Cerebellar cortex (tissue), 1 donor: ENCODE results near the gene VIP.
"Not testable (repeated sequence)": the region's sequence is repeated elsewhere in the genome, so short reads cannot be mapped to it uniquely, and the experiment has no call there.

Experiments used
- DNase-seq: peaks from one replicate; pipeline ENCODE4 v3.0.0-alpha.2; 2015; ENCODE audit warnings: low spot score

The VIP gene

DNA sequence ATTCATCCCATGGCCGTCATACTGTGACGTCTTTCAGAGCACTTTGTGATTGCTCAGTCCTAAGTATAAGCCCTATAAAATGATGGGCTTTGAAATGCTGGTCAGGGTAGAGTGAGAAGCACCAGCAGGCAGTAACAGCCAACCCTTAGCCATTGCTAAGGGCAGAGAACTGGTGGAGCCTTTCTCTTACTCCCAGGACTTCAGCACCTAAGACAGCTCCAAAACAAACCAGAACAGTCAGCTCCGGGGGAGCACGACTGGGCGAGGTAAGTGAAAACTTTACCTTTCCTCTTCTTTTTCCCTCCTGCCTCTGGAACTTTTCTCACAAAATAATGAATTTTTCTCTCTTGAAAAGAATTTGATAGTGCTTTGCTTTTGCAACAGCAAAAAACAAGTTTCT, at the start of gene VIP:
Gene VIP (plus strand): TSS at position 104 of the 400 bp plus-strand sequence. CDS start 1,381 bp downstream, outside the sequence.
- peak; percentile 29 for DNase-seq

DNA sequence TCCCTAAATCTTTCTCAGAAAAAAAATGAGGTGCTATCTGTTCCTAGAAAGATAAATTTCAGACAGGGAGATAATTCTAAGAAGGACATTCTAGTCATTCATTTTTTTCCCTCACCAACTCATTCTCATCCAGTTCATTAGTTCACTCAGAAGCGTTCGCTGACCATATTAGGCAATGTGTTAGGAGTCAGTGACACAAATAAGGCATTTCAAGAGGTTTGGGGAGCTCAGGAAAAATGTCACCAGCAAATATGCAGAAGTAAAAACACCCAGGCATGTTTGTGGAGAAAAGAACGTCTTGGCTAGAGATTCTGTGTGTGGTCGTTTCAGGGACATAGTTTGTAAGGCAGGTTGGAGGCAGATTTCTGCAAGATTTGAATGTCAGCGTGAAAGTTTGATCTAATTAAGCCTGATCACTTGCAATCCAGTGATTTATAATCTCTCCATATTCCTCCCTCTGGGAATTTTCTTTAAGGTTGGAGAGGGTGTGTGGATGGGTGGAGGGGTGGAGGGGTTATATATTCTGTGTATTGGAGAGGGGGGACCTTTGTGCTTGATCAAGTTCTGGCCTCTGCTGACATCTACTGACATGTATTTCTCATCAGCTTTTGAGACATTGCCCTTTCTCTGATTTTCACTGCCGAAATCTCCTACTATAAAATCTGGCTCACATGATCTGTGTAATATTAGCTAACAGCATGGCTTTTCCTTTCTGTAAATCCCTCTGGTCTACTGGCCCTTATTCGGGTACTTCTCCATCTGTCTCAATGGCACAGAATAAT, 49.3 kb upstream of the VIP start:
- DNase-seq = peak; percentile 53

- no peak for DNase-seq
These were observed 48.7 kb upstream of the VIP start for GRCh38 chr6:152701863-152702401.

- DNase-seq = not testable (repeated sequence)
These were observed 46.8 kb upstream of the VIP start for GRCh38 chr6:152703750-152704149.

DNA sequence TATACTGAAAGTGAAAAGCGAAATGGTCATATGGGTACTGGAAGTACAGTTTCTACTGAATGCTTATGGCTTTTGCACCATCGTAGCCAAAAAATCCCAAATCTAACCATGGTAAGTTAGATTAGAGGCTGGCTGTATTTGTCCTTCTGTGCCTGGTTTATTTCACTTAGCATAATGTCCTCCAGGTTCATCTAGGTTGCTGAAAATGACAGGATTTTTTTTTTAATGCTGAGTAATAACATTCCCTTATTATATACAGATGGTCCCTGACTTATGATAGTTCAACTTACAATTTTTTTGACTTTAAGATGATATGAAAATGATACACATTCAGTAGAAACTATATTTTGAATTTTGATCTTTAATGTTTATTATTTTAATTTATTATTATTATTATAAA, 45.3 kb upstream of the VIP start:
- no peak for DNase-seq

- no peak for DNase-seq
These were observed 34.3 kb upstream of the VIP start for GRCh38 chr6:152716322-152716721.

DNA sequence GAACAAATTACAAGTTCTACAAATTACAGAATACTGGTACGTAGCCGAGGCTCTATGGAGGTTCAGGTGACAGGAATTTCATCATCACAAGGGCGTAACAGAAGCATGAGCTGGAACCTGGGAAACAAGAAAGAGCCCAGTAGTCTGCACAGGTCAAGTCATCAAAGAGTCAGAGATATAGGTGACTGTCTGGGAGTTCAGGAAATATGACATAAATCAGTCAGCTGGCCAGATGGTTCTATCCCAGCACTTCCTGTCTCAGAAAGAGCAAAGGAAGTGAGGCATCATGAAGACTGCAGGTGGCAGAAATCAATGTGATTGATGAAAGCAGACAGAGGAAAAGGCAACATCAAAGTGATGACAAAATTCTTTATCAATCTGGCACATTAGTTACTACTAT, 29.6 kb upstream of the VIP start:
- no peak for DNase-seq

DNA sequence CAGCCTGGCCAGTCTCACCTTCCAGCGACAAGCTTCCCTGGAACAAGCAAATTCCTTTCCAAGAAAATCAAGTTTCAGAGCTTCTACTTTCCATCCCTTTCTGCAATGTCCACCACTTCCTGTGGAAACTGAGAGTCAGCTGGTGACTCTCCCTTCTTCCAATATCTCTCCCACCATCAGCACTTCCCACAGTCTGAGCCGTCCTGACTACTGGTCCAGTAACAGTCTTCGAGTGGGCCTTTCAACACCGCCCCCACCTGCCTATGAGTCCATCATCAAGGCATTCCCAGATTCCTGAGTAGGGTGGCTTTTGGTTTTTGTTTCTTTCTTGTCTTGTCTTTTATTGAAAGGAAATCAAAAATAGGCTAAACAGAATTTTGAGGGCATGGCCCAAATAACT, 28.6 kb upstream of the VIP start:
- DNase-seq = no peak

- DNase-seq = no peak
These were observed 27.2 kb upstream of the VIP start for GRCh38 chr6:152723398-152723797.

- DNase-seq = no peak
These were observed 24.3 kb upstream of the VIP start for GRCh38 chr6:152726313-152726712.

DNA sequence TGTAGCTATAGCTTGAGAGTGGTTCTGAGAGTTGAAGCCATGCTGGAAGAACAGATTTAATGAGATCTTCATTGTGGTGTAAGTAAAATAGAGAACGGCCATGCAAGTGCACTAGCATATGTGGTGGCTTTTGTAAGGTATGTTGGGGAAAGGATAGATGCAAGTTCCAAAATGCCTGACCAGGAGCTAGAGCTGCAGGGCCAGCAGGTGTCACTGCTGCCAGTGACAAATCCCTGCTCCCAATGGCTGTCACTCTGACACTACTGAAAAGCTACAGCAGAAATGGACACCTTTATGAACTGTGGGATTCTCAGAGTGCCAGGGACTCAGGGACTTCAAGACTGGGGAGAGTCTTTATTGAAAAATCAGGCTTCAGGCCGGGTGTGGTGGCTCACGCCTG, 23.1 kb upstream of the VIP start:
- no peak for DNase-seq

DNA sequence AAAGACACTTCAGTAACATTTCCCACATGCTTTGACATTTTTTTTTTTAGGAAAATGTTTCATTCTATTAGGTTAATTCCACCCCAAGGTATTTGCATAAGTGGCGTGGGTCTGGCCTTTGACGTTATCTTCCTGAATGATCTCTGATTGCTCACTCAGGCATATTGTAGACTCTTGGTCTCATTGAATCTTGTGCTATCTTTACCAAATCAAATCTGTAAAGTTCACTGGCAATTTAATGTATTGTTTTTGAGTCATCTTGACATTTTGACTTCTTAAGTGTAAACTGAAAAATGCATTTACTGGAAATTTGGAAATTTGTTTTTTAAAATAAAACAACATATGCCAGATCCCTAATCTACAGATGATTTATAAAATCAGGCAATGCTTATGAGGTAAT, 16.0 kb upstream of the VIP start:
- no peak for DNase-seq

DNA sequence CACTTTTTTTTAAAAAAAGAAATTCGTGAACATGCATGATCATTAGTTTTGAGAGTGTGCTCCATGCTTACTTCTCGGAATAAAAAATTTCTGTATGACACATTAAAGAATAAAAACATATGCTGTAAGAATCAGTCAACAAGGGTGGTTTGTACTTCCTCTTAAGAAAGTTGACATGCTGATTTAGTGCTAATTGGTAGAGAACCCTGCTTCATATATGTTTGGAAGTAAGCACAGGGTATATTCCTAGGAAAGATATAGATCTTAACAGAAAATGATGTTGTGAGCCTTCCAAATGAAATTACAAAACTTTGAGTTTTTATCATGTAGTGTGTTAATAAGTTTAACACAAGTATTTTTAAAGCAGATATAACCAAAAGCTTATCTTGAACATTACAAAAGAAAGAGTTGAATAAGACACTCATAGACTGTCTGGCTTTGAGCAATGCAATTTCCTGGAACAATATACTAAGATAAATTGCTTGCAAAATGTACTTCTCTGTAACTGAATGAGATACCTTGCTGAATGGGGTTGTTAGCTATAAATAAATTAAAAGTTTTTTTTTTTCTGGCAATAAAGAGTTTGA, 13.8 kb upstream of the VIP start:
- no peak for DNase-seq

DNA sequence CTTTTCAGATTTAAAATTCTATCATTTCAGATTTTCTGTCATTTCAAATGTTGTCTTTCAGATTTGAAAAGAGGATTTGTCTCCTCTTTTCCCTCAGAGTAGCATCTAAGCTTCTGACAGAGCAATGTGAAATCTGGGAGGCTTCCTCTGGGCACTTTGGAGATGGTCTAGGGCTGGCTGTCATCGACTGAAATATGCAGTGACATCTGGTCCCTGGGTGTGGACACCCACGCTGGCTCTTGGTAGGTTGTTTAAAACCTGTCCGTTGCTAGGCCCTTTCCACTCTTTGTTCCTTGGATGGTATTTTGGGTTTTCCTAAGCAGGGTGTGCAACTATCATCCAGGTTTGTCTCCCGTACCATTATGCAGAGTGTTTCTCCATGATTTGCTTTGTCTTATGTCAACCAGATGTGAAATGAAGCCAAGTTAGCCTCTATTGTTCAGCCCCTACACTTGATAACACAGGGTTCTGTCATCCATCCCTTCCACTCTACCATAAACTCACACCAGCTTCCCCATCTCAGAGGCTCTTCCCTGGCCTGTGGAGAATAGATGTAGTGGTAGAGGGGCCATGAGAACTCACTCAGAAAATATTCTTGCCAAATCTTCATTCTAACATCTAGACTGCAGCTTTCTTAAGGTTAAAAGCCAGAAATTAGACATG, 5.0 kb upstream of the VIP start:
- DNase-seq = no peak

DNA sequence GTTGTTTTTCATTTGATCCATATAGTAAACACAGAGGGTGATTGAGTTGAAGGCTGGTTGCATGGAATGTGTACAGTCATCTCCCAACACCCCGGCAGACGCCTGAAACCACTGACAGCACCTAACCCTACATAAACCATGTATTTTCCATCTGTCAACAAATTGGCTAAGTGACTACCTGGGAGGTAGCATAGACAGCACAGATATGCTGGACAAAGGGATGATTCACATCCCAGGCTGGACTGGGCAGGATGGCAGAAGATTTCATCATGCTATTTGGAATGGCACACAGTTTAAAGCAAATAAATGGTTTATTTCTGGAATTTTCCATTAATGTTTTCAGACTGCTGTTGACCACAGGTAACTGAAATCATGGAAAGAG, 4.4 kb upstream of the VIP start:
- no peak for DNase-seq

- DNase-seq = peak; percentile 69
These were observed 1.8 kb upstream of the VIP start for GRCh38 chr6:152748843-152749242.

DNA sequence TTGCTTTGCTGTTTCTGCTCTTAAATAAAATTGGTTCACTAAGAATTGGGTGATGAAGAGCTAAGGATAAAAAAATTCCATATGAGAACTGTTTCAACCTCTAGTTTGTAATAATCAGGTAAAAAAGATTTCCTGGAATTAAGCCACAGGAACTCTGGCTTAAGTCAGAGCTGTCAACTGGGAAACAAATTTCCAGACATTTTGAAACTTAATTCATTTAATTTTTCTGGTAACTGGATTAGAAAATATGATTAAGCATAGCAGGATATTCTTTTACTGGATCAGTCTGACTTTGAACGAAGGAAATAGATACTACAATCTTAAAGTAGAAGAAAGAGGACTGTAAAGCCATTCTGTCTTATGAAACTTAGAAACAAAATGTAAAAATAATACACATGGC, 1.3 kb upstream of the VIP start:
- no peak for DNase-seq

- DNase-seq = no peak
These were observed 14.7 kb downstream of the VIP start for GRCh38 chr6:152765331-152765730.

DNA sequence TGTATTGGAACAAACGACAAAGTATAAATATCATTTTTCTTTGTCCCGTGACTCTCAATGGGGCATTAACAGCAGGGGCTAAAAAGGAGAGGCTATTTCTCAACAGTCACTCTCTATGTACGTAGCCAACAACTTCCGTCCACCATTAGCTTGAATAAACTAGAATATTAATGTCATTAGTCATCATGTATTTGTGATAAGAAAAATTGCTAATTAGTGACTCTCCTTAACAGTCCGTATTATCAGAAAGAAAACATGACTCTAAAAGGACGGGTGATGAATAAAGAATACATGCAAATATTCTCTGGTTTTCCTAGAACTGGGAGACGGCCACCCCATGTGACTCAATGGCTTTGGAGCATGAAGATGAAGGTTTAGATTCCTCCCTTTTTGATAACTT, 18.6 kb downstream of the VIP start:
- DNase-seq = no peak

GRCh38 chr6:152769993-152770392, 19.4 kb downstream of the VIP start:
- DNase-seq = no peak

DNA sequence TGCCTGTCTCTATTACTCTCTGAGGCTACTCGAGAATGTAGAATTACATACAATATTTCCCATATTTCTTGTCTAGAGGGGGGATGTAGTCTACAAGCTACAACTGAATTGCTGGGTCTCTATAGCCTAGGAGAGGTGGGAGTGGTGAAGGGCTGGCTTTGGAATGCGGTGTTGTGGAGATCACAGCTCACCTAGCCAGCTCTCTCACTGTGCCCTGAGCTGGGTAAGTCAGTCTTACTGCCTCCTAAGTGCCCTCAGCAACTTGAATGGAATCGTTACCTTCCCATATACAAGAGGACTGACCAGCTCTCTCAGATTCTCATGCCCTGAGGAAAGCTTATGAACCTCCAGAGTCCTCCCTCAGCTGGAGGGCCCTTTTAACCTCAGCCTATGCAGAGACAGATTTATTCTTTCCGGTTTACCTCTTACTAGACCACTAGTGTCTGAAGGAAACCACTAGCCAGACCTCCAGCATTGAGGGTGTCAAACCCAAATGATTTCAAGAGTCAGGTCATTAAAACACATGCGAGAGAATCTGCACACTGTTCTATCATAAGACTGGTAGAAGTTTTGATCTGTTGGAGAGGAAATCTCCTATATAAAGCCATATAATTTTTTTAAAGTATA, 20.6 kb downstream of the VIP start:
- DNase-seq = no peak

DNA sequence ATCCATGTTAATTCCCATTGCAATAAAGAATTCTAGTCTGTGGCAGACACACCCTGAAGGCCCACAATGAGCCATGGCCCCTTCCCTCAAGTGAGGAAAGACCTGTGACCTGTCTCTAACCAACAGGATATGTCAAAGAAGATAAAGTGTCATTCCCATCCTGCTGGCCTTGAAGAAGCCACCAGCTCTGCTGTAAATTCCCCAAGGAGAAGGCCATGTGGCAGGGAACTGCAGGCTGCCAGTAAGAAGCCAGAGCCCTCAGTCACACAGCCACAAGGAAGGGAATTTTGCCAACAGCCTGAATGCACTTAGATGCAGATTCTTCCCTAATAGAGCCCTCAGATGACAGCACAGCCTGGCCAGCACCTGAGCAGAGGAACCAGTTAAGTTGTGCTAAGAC, 24.8 kb downstream of the VIP start:
- peak; percentile 34 for DNase-seq

GRCh38 chr6:152776833-152777232, 26.2 kb downstream of the VIP start:
- no peak for DNase-seq
